ENCODE measurements around the gene PYY. TPM values are rescaled to one million over a fixed set of nuclear protein-coding genes. Genes with fewer than 3 reads are reported as not detected.
A peak's percentile ranks its signal among the peaks of the same experiment; 100 is the strongest.

The PYY gene
- total RNA-seq, 3 donors from 2014 or later, result 0.88 to 0.98 TPM; not detected in 1

DNA sequence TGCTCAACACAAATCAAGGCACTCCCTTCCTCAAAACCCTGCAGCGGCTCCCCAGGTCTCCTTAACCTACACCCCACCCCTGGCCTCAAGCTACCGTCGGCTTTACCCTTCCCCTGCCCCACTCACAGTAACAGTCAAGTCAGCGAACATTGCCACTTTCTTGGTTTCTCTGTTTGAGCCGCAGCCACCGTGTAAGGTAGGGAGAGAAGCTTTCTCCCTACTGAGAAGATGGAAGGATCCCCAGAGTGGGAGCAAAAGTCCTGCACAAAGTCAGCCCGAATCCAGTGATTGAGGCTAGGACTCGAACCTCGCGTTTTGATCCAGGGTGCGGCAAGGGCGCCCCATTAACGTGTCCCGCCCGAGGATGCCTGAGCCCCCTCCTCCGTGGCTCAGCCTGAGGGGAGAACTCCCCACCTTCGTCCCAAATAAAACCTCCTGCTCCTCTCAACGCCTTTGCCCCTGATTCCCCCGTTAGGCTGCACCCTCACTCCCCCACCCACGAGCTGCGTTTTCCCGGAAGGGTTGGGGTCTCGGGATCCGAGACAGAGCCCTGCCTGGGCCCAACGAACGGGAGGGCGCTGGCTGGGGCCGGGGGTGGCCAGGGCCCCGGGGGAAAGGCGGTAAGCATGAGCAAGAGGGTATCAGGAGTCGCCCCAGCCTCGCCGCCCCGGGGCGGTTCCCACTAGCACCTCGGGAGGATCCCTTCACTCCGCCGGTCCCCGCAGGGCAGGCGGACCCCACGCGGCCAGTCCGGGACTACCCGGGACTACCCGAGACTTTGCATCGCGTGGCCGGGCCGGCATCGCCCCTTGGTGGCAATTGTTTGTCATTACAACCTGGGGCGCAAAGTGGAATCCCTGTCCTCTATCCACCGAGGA lies 40.8 kb upstream of the PYY start:
- DNase-seq (ENCODE audit: low spot score in 2 of 2), result peak; percentile 30 to 78
- intact Hi-C loops (cut with DNase I; ENCODE audit: low total_unique reads), result no loop called here

DNA sequence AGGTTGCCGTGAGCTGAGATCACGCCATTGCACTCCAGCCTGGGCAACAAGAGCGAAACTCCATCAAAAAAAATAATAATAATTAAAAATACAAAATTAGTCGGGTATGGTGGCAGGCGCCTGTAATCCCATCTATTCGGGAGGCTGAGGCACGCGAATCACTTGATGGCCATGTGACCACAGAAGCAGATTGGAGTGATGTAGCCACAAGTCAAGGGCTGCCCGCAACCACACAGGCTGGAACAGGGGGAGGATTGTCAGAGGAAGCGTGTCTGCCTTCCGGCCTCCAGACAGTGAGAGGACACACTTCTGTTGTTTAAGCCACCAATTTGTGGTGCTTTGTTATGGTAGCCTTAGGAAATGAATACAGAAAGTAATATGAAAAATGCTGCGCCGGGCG lies 38.9 kb upstream of the PYY start:
- Histone ChIP-seq H3K9me3 (no peaks in the 10 kb centered on the region), H3K36me3 (no peaks in the 10 kb centered on the region), H3K4me3 (no peak overlapping the region), H3K27ac (no peak overlapping the region), H3K27me3 (peaks cover 0 to 17% of the 10 kb centered on the region in 2 donors), H3K4me1 (no peaks in the 10 kb centered on the region)
- intact Hi-C loops (cut with DNase I; ENCODE audit: low total_unique reads), result no loop called here
- TF ChIP-seq, protein P1, sequence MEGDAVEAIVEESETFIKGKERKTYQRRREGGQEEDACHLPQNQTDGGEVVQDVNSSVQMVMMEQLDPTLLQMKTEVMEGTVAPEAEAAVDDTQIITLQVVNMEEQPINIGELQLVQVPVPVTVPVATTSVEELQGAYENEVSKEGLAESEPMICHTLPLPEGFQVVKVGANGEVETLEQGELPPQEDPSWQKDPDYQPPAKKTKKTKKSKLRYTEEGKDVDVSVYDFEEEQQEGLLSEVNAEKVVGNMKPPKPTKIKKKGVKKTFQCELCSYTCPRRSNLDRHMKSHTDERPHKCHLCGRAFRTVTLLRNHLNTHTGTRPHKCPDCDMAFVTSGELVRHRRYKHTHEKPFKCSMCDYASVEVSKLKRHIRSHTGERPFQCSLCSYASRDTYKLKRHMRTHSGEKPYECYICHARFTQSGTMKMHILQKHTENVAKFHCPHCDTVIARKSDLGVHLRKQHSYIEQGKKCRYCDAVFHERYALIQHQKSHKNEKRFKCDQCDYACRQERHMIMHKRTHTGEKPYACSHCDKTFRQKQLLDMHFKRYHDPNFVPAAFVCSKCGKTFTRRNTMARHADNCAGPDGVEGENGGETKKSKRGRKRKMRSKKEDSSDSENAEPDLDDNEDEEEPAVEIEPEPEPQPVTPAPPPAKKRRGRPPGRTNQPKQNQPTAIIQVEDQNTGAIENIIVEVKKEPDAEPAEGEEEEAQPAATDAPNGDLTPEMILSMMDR (IDR thresholded peaks at IDR 0.05), result no peak
- TF ChIP-seq POLR2A (IDR thresholded peaks at IDR 0.05), result no peak
- TF ChIP-seq POLR2AphosphoS5 (IDR thresholded peaks at IDR 0.05), result no peak
- no peak for DNase-seq (ENCODE audit: low spot score in 2 of 2)

More for the DNA sequence above, 40.8 kb upstream of the PYY start:
- H3K27me3 ChIP-seq, result peaks cover 0 to 17% of the 10 kb centered on the region in 2 donors
- no peak overlapping the region for H3K27ac ChIP-seq
- H3K36me3 ChIP-seq, result no peaks in the 10 kb centered on the region
- TF ChIP-seq, protein P1 (IDR thresholded peaks at IDR 0.05), result peak; percentile 62 to 90 (median 88)
- TF ChIP-seq POLR2A (IDR thresholded peaks at IDR 0.05), result no peak
- peak overlapping the region; percentile 3 to 65 (median 43) for H3K4me3 ChIP-seq
- H3K4me1 ChIP-seq, result no peaks in the 10 kb centered on the region
- no peaks in the 10 kb centered on the region for H3K9me3 ChIP-seq

DNA sequence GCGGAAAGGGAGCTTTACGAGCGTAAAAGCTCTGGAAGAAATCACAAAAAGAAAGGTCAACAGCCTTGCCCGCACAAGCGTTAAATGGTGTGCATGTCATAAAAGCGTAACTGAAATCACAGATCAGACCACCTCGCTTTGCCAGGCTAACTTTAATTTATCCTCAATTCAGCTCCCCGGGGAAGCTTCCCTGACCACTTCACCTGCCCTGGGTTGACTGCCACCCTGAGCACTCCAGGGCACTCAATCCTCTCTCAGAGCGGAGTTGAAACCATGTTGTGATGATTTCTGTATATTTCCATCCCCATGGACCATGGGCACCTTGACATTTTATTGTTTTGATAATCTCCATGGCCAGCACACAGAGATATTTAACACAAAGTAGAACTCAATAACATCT lies 34.6 kb upstream of the PYY start:
- H3K36me3 ChIP-seq, result no peaks in the 10 kb centered on the region
- H3K27ac ChIP-seq, result no peak overlapping the region
- intact Hi-C loops (cut with DNase I; ENCODE audit: low total_unique reads), result no loop called here
- no peak for DNase-seq (ENCODE audit: low spot score in 2 of 2)
- H3K9me3 ChIP-seq, result no peaks in the 10 kb centered on the region
- H3K4me3 ChIP-seq, result no peak overlapping the region
- H3K4me1 ChIP-seq, result no peaks in the 10 kb centered on the region
- TF ChIP-seq POLR2AphosphoS5 (IDR thresholded peaks at IDR 0.05), result no peak
- no peak for TF ChIP-seq POLR2A (IDR thresholded peaks at IDR 0.05)
- TF ChIP-seq, protein P1 (IDR thresholded peaks at IDR 0.05), result no peak
- peaks cover 0 to 14% of the 10 kb centered on the region in 2 donors for H3K27me3 ChIP-seq

DNA sequence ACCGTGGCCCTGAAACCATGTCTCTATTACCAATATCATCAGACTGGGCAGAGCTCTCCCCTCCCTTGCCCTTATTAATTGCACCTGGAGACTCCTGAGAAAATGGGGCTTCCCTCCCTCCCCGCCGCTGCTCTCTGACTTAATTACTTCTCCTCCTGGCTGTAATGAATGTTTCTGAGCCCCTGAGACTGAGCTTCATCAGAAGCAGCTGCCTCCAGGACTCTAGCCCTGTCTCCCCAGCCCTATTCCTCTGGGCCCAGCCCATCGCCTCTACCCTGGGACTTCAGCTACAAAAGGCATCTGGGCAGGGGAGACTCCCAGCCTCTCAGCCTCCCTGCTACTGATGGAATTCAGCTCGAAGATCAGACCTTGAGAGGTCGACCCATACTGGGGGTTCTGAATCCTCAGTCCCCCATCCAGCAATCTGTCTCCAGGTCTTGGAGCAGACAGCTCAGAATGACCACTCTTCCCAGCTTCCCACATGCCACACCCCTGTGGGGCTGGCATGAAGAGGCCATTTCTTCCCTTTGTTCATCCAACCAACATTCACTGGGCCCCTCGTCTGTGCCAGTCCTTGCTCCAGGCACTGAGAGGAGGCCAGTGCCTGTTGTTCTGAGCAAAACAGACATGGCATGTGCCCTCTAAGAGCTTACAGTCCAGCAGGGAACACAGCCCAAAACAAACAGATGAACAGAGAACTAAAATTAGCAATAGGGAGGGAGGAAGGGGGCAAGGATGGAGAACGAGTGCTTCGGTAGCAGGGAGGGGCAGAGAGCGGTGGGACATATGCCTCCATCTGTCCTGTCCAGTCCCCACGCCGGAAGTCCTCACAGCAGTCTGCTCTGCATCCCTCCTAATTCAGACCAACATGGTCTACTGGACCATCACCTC lies 33.6 kb upstream of the PYY start:
- intact Hi-C loops (cut with DNase I; ENCODE audit: low total_unique reads), result no loop called here

More for the DNA sequence above, 33.6 kb upstream of the PYY start:
- H3K36me3 ChIP-seq, result no peaks in the 10 kb centered on the region
- H3K27me3 ChIP-seq, result peaks cover 0 to 23% of the 10 kb centered on the region in 2 donors
- DNase-seq (ENCODE audit: low spot score in 2 of 2), result no peak
- no peaks in the 10 kb centered on the region for H3K4me1 ChIP-seq
- TF ChIP-seq, protein P1 (IDR thresholded peaks at IDR 0.05), result no peak
- TF ChIP-seq POLR2AphosphoS5 (IDR thresholded peaks at IDR 0.05) (no peak), POLR2A (IDR thresholded peaks at IDR 0.05) (no peak)
- H3K9me3 ChIP-seq, result no peaks in the 10 kb centered on the region
- no peak overlapping the region for H3K4me3 ChIP-seq
- H3K27ac ChIP-seq, result no peak overlapping the region
